ENCODE results near the gene MANEAL.
"Not testable (repeated sequence)": the region's sequence is repeated elsewhere in the genome, so short reads cannot be mapped to it uniquely, and the experiment has no call there.

MANEAL gene, protein sequence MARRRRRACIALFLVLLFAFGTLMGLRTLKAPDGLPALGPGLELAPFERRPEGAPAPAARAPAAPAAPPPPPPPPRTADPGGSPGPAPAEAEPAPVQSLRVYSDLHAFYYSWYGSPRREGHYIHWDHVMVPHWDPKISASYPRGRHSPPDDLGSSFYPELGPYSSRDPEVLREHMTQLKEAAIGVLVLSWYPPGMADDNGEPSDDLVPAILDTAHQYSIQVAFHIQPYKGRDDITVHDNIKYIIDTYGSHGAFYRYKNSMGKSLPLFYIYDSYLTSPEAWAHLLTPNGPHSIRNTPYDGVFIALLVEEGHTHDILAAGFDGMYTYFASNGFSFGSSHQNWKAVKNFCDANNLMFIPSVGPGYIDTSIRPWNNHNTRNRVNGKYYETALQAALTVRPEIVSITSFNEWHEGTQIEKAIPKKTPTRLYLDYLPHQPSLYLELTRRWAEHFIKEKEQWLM

DNA sequence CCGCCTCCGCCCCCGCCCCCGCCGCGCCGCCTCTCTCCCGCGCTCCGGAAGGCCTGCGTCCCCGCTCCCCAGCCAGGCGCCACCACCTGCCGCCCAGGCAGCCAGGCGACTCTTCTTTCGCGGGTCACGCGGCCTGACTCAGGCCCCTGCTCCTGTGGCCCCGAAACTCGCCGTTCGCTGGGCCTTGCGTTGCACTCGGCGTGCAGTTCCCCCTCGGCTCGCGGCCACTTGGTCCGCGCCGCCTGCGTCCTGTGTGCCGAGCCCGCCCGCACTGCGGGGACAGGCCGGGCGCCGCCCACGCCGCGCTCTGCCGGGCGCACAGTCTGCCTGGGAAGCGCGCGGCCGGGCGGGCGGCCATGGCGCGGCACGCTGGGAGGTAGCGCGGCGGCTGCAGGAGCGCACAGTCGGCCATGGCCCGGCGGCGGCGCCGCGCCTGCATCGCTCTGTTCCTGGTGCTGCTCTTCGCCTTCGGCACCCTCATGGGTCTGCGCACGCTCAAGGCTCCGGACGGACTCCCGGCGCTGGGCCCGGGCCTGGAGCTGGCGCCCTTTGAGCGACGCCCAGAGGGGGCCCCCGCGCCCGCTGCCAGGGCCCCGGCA, at the start of gene MANEAL:
Gene MANEAL (plus strand): TSS at position 75 of the 599 bp plus-strand sequence. CDS start 336 bp downstream, at position 411.
- no peak for DNase-seq (ENCODE audit: low read depth)

DNA sequence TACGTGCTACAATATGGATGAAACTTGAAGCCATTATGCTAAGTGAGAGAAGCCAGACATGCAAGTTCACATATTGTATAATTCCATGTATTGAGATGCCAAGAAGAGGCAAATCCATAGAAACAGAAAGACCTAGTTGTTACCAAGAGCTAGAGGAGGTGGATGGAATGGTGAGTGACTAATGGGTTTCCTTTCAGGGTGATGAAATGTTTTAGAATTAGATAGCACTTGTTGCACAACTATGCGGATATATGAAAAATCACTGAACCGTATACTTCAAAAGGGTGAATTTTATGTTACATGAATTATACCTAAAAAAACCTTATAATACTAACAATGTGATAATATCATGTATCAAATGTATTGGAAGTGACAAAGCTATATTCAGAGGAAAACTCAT, 46.8 kb upstream of the MANEAL start:
- no peak for DNase-seq (ENCODE audit: low read depth)

DNA sequence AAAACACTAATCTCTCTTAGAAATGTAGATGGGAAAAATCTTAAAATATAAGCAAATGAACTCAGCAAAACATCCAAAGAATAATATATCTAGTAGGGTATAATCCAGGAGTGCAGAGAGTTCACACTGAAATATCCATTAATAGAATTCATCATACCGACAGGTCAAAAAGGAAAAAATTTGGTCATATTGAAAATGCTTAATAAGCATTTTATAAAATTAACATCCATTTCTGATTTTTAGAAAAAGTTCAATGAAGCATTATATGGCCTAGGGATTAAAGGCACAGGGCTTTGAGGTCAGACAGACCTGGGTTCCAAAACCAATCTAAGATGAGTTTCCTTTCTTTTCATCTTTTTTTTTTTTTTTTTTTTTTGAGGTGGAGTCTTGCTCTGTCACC, 45.1 kb upstream of the MANEAL start:
- DNase-seq (ENCODE audit: low read depth) = no peak

DNA sequence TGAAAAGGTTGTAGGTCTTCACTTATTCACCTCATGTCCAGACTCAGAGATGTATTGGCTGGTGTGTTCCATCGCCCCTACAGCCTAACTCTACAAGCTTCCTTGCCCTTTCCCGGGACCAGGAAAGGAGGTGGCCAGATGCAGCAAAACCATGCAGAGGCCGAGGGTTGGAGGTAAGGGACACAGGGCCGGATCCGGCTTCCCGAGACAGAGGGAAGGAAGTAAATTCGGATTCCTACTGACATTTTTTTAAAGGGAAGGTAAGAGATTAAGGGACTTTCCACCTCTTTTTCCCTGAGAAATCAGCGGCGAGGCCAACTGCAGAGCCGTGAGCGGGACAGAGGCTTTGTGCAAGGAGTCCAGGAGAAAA, 41.4 kb upstream of the MANEAL start:
- no peak for DNase-seq (ENCODE audit: low read depth)

DNA sequence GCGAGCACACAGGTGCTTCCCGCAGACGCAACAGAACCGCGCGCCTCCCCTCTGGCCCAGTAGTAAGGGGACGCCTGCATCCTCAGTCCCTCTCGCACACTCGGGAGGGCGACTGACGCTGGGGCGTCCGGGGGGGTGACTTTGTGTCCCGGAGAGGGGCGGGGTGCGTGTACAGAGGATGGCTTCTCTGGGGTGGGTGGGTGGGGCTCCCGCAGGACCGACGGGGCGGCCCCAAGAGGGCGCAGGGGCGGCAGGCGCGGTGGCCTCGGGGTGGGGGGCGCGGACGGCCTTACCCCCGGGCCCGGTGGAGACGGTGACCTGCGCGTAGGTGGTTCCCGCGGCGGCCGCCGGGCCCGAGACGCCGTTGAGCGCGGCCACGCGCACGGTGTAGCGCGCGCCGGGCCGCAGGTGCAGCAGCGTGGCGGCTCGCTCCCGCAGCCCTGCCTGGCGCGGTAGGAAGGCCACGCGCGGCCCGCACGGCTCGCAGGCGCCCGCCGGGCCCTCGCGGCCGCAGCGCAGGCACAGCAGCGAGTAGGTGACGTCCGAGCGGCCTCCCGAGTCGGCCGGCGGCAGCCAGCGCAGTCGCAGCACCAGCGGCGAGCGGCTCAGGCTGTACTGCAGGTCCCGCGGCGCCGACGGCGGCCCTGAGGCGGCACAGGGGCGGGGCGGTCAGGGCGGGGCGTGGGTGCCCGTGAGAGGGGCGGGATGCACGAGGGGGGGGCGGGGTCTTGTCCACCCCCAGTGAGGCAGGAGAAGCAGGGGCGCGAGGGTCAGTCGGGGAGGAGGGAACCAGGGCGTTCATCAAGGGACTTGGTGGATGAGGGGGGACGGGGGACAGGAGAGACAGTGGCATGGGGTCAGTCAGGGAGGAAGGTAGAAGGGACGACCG, 40.8 kb upstream of the MANEAL start:
- DNase-seq (ENCODE audit: low read depth) = no peak

DNA sequence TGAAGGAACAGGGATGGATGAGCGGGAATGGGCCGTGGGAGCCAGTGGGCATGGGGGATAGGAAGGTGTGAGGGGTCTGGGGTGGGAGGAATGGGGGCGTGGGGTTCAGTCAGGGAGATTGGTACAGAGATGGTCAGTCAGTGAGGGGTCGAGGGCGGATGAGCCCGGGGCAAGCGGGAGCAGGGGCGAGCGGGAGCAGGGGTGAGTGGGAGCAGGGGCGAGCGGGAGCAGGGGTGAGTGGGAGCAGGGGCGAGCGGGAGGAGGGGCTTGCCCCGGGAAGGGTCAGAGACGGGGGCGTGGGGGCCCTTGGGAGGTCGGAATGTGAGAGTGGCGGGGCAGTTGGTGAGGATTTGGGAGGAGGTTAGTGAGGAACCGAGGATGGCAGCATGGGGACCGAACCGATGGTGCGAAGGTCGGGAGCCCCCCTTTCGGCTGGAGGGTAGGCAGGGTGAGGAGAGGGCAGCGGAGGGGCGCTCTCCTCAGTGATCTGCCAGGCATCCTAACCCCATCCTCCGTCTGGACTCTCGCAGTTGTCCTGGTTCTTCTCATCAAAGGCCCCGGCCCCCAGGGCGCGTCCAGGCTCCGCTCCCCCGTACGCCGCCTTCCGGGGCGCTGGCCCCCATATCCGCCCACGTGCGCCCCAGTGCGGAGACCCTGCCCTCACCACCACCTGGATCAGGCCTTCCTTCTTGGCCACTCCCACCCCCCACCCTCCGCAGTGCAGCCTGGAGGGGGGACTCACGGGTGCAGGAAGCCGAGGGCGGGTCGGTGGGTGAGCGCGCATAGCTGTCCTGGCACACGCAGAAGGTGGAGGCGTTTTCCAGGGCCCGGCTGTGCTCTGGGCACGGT, 40.0 kb upstream of the MANEAL start:
- DNase-seq (ENCODE audit: low read depth) = no peak

DNA sequence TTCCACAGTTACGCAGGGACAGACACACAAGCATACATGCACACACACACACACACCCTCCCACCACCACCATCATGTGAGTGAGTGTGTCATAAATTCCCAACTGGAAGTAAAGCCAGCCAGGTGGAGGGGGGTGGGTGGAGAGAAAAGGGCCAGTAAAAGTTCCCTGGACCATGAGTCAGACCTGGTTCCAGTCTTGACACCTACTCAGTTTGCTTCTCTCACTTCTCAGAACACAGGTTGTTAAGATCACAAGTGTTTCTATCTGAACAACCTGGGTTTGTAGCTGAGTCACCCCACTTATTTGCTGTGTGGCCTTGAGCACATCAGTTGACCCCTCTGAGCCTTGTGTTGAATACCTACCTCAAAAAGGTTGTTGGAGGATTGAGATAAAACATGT, 38.4 kb upstream of the MANEAL start:
- DNase-seq (ENCODE audit: low read depth) = no peak

DNA sequence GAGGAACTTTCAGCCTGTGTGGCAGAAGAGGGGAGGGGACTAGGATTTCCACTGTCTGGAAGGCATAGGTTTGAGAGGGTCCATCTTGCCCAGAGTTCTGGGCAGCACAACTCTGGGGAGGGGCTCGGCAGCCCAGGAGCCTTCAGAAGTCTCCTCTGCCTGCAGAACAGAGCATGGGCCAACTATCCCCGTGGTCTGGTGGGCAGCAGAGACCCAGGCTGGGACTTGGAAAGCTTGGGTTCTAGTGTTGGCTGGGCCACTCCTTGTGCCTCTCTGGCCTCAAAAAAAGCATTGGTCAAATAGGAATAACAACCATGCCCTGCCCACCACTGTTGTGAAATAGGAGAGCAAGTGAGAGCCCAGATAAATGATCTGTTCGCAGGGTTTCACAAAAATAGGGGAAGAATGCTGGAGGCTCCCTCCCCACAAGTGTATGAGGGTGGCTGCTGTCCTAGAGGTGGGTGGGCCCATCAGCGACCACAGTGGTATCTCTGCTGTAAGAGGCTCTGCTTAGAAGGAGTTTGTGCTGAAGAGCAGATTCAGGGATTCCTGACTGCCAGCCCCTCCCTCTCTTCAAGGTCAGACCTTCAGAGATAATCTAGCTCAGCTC, 37.6 kb upstream of the MANEAL start:
- DNase-seq (ENCODE audit: low read depth) = no peak

DNA sequence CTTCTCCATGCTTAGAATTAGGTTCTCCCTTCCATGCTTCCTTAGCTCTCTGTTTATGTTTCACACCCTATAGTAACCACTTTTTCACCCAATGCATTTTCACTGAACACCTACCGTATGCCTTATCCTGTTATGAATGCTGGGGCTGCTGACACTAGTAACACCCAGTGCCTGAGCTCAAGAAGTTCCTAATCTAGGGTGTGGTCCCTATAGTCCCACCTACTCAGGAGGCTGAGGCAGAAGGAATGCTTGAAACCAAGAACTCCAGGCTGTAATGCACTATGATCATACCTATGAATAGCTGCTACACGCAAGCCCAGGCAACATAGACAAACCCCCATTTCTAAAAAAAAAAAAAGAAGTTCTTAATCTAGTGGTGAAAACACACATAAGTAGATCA, 34.2 kb upstream of the MANEAL start:
- DNase-seq (ENCODE audit: low read depth) = no peak

DNA sequence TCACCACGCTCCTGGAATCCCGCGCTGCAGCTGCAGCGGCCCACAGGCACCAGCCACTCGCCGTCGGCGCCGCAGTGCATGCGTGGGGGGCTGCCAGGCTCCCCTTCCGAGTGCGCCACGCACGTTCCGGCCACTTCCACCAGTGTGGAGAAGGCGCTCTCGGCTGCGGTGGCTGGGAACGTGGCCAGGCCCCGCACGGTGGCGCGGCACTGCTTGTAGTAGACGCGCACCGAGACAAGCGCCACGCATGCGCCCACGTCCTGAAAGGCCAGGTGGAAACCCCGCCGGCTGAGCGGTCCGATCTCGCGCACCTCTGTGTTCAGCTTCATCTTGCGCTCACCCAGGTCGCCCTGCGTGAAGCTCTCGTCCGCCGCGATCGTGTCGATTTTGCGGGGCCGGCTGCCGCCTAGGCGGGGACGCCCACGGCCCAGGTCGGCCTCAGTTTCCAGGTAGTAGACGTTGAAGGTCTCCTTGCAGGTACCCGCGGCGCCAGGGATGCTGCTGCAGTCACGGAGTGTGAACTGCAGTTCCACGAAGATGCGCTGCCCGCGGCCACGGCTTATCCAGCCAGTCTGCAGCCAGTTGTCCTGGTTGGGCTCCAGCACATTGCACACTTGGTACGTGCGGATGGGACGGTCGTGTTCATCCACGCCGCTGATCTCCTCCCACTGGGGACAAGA, 32.1 kb upstream of the MANEAL start:
- no peak for DNase-seq (ENCODE audit: low read depth)

DNA sequence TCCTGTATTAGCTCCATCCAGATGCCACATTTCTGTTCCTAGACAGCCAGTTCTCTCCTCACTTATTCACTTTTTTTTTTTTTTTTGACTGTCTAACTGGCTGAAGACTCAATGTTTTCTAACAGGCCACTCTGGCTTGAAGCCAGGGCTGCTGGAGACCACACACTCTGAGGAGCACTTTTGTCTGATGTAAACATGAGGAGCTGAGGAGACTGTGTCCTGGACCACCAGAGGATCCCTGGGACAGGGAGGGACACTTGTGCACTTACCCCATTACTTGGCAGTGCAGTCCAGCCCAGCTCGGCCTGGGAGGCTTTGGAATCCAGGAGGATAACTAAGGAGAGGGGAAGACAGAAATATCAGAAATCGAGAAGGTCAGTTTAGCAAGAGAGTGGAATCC, 31.1 kb upstream of the MANEAL start:
- DNase-seq (ENCODE audit: low read depth) = no peak

DNA sequence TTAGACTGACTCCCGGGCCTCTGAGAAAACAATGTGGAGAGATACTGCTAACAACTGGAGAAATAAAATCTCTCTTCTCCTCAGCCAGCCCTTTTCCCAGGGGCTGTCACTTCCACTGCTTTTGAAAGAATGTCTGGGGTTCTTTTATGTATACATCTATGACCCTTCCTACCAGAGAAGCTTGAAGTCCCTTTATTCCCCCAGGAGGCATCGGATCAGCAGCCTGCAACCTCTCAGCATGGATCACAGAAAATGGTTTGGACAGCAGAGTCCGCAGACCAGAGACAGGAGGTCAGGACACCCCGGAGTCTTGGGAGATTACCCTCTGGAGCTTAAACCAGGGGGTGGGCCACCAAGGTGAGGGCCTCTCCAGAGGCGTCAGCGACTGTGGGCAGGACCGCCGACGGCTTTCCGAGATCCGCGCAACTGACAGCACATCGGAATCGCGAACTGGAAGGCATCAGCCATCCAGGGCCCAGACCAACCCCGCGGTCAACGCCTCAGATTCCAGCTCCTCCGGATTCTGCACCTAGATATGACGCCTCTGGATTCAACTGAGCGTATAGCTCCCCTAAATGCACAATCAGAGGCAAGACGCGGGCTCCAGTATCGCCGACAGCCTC, 29.7 kb upstream of the MANEAL start:
- no peak for DNase-seq (ENCODE audit: low read depth)

DNA sequence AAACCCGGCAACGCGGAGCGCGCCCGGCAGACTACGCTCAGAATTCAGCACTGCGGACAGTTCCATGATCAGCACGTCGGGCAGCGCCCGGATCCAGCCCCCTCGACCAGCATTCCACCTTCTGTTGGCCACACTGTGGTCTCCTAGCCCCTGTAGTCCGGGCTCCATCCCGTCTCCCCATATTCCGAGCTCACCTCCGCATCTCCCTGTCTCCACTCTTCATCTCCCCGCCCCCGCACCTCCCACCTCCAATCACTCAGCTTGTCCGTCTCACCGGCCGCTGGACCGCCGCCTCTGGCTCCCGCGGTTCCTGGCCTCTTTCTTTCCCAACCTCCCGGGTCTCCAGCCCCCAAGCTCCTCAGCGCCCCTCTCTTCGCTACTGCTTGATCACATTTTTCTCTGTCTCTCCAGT, 29.2 kb upstream of the MANEAL start:
- DNase-seq (ENCODE audit: low read depth) = peak; percentile 5

DNA sequence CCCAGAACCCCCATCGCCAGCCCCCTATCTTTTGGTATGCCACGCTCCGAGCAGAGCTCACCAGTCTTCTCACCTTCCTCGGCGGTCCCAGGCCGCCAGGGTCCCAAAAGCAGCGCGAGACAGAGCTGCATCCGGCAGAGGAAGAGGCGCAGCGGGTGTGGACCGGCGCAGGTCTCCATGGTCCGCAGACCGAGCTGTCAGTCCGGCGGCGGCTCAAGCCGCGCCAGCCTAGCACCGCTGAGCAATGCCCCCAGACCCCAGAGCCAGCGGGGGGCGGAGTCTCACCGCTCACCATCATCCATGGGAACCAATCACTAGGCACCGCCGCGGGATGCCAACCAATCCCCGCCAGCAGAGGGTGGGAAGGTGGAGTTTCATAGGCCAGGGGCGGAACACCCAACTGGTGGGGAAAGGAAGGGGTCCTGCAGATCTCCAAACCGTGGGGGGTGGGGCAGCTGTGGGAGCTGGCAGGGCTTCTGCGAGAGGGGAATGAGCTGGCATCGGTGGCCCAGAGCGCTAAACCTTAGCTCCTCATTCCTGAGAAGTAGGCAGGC, 28.7 kb upstream of the MANEAL start, which contains the start of gene EPHA10:
Gene EPHA10 (minus strand): TSS at position 233 of the 554 bp plus-strand sequence. CDS start 54 bp downstream, at position 179.
- DNase-seq (ENCODE audit: low read depth) = no peak

DNA sequence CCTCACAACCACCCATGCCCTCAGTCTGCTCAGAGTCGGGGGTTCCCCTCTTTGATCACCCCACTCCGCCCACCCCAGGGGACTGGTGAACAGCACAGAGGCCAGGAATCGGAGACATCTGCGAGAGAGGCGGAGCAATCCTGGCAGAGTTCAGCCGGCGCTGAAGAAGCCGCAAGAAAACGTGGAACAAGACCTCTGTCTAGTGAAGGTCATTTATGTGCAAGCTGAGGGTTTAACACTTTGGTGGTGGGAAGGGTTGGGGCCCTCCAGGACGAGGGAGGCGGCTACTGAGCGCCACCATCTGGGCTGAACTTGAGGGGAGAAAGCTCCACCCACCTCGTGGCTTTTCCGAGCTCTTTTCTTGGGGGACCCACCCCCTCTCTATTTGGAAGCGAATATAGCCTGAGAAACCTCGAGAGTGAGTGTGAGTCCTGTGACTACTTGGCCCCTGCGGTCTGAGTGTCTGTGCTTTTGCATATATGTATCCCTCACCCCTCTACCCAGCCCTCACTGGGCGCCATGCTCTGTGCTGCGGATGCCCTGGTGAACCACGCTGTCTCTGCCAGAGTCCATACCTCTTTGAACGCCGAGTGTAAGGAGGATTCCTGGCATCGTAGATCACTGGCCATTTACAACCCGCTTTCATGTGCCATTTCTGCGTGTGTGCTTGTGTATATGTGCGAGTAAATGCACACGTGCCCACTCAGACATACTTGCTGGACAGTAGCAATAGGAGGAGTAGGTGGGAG, 27.6 kb upstream of the MANEAL start:
- no peak for DNase-seq (ENCODE audit: low read depth)

DNA sequence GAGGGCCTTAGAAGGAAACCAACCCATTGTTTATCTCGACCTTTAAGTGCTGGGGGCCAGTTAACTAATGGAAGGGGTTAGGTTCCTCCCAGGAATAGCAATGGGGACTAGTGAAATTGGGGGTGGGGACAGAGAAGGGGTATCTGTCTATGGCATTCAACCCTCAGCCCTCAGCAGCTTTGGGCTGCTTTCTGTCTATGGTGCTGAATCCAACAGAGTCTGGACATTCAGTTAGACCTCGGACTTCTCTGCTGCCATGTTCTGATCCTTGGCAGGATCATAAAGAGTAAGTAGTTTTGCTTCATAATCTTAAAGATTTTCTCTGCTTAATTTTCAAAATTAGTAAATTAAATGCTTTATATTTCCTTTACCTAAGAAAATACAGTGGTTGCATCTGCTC, 26.2 kb upstream of the MANEAL start:
- DNase-seq (ENCODE audit: low read depth) = no peak

DNA sequence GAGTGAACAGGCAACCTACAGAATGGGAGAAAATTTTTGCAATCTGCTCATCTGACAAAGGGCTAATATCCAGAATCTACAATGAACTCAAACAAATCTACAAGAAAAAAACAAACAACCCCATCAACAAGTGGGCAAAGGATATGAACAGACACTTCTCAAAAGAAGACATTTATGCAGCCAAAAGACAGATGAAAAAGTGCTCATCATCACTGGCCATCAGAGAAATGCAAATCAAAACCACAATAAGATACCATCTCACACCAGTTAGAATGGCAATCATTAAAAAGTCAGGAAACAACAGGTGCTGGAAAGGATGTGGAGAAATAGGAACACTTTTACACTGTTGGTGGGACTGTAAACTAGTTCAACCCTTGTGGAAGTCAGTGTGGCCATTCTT, 22.2 kb upstream of the MANEAL start:
- DNase-seq (ENCODE audit: low read depth) = not testable (repeated sequence)

DNA sequence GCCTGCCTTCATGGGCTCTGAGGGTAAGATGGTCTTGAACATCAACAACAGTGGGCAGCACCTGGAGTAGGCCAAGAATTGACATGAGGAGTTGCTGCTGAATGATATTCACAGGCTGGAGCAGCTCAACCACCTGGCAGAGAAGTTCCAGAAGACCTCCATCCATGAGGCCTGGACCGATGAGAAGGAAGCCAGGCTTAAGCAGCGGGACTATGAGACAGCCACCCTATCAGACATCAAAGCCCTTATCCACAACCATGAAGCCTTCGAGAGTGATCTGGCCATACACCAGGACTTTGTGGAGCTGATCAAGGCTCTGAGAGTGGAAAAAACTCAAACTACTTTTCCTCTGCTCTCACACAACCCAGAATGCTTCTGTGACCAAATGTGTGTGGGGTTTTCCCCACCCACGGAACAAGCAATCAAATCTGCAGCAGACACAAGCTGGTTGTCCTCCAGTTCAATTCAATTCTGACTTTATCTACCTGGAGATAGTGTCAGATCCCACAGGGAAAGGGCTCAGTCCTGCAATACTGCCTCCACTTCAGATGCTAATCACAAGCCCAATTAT, 16.6 kb upstream of the MANEAL start:
- DNase-seq (ENCODE audit: low read depth) = no peak

DNA sequence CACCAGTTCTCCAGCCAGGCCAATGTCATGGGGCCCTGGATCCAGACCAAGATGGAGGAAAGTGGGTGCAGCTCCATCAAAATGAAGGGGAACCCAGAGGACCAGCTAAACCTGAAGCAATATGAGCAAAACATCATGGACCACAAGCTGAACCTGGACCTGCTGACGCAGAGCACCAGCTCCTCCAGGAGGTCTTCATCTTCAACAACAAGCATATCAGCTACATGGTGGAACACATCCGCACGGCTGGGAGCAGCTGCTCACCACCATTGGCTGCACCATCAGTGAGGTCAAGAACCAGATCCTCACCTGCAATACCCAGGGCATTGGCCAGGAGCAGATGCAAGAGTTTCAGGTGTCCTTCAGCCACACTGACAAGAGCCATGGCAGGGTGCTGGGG, 15.0 kb upstream of the MANEAL start:
- DNase-seq (ENCODE audit: low read depth) = no peak

Data from fibroblast of the conjunctiva (primary cell).